ENCODE results near the gene KCNQ4.

Gene KCNQ4

GRCh38 chr1:40808909-40809308 lies 25.3 kb downstream of the KCNQ4 start:
- TF ChIP-seq POLR2A (IDR thresholded peaks at IDR 0.05; ENCODE audit: low read depth, low read length) (no peak), POU2F2 (IDR thresholded peaks at IDR 0.05; ENCODE audit: low read depth, low read length) (no peak), TAF1 (IDR thresholded peaks at IDR 0.05; ENCODE audit: low read depth, low read length) (no peak), POLR2AphosphoS5 (IDR thresholded peaks at IDR 0.05; ENCODE audit: low read depth, low read length) (no peak), SPI1 (IDR thresholded peaks at IDR 0.05; ENCODE audit: low read depth, low read length) (no peak; the same call in 1 of the 2 replicates), PAX5 (IDR thresholded peaks at IDR 0.05; ENCODE audit: insufficient read depth, low read length, severe bottlenecking) (no peak)
- FAIRE-seq (peak; percentile 38), DNase-seq (ENCODE audit: insufficient read length, low spot score) (no peak)

- FAIRE-seq (no peak), DNase-seq (ENCODE audit: insufficient read length, low spot score) (no peak)
- TF ChIP-seq POLR2A (IDR thresholded peaks at IDR 0.05; ENCODE audit: low read depth, low read length) (no peak), POU2F2 (IDR thresholded peaks at IDR 0.05; ENCODE audit: low read depth, low read length) (no peak), TAF1 (IDR thresholded peaks at IDR 0.05; ENCODE audit: low read depth, low read length) (no peak), PAX5 (IDR thresholded peaks at IDR 0.05; ENCODE audit: insufficient read depth, low read length, severe bottlenecking) (no peak), POLR2AphosphoS5 (IDR thresholded peaks at IDR 0.05; ENCODE audit: low read depth, low read length) (no peak), SPI1 (IDR thresholded peaks at IDR 0.05; ENCODE audit: low read depth, low read length) (no peak)
These were observed 27.3 kb downstream of the KCNQ4 start for GRCh38 chr1:40810927-40811326.

- TF ChIP-seq POU2F2 (IDR thresholded peaks at IDR 0.05; ENCODE audit: low read depth, low read length), result no peak
- no peak for TF ChIP-seq PAX5 (IDR thresholded peaks at IDR 0.05; ENCODE audit: insufficient read depth, low read length, severe bottlenecking)
- no peak for TF ChIP-seq SPI1 (IDR thresholded peaks at IDR 0.05; ENCODE audit: low read depth, low read length)
- no peak for TF ChIP-seq POLR2A (IDR thresholded peaks at IDR 0.05; ENCODE audit: low read depth, low read length)
- no peak for TF ChIP-seq POLR2AphosphoS5 (IDR thresholded peaks at IDR 0.05; ENCODE audit: low read depth, low read length)
- no peak for TF ChIP-seq TAF1 (IDR thresholded peaks at IDR 0.05; ENCODE audit: low read depth, low read length)
- FAIRE-seq (no peak), DNase-seq (ENCODE audit: insufficient read length, low spot score) (no peak)
These were observed 31.8 kb downstream of the KCNQ4 start for GRCh38 chr1:40815420-40815819.

- no peak for DNase-seq (ENCODE audit: insufficient read length, low spot score)
- no peak for FAIRE-seq
These were observed 34.2 kb downstream of the KCNQ4 start for GRCh38 chr1:40817791-40818263.

GRCh38 chr1:40818264-40818961 lies 34.8 kb downstream of the KCNQ4 start:
- no peak for TF ChIP-seq POU2F2 (IDR thresholded peaks at IDR 0.05; ENCODE audit: low read depth, low read length)
- TF ChIP-seq POLR2AphosphoS5 (IDR thresholded peaks at IDR 0.05; ENCODE audit: low read depth, low read length), result no peak
- no peak for TF ChIP-seq POLR2A (IDR thresholded peaks at IDR 0.05; ENCODE audit: low read depth, low read length)
- no peak for TF ChIP-seq SPI1 (IDR thresholded peaks at IDR 0.05; ENCODE audit: low read depth, low read length)
- no peak for TF ChIP-seq PAX5 (IDR thresholded peaks at IDR 0.05; ENCODE audit: insufficient read depth, low read length, severe bottlenecking)
- TF ChIP-seq TAF1 (IDR thresholded peaks at IDR 0.05; ENCODE audit: low read depth, low read length), result no peak
- DNase-seq (ENCODE audit: insufficient read length, low spot score), result peak; percentile 85
- peak; percentile 84 for FAIRE-seq

More at GRCh38 chr1:40817791-40818263, 34.2 kb downstream of the KCNQ4 start:
- TF ChIP-seq TAF1 (IDR thresholded peaks at IDR 0.05; ENCODE audit: low read depth, low read length), result no peak
- no peak for TF ChIP-seq POLR2A (IDR thresholded peaks at IDR 0.05; ENCODE audit: low read depth, low read length)
- no peak for TF ChIP-seq PAX5 (IDR thresholded peaks at IDR 0.05; ENCODE audit: insufficient read depth, low read length, severe bottlenecking)
- no peak for TF ChIP-seq SPI1 (IDR thresholded peaks at IDR 0.05; ENCODE audit: low read depth, low read length)
- no peak for TF ChIP-seq POU2F2 (IDR thresholded peaks at IDR 0.05; ENCODE audit: low read depth, low read length)
- TF ChIP-seq POLR2AphosphoS5 (IDR thresholded peaks at IDR 0.05; ENCODE audit: low read depth, low read length), result no peak

- FAIRE-seq, result no peak
- TF ChIP-seq PAX5 (IDR thresholded peaks at IDR 0.05; ENCODE audit: insufficient read depth, low read length, severe bottlenecking) (no peak), POLR2AphosphoS5 (IDR thresholded peaks at IDR 0.05; ENCODE audit: low read depth, low read length) (no peak), POU2F2 (IDR thresholded peaks at IDR 0.05; ENCODE audit: low read depth, low read length) (no peak), SPI1 (IDR thresholded peaks at IDR 0.05; ENCODE audit: low read depth, low read length) (no peak), TAF1 (IDR thresholded peaks at IDR 0.05; ENCODE audit: low read depth, low read length) (no peak), POLR2A (IDR thresholded peaks at IDR 0.05; ENCODE audit: low read depth, low read length) (no peak)
- DNase-seq (ENCODE audit: insufficient read length, low spot score), result no peak
These were observed 35.5 kb downstream of the KCNQ4 start for GRCh38 chr1:40819101-40819500.

GRCh38 chr1:40820251-40820797 lies 36.7 kb downstream of the KCNQ4 start:
- no peak for DNase-seq (ENCODE audit: insufficient read length, low spot score)
- no peak for TF ChIP-seq TAF1 (IDR thresholded peaks at IDR 0.05; ENCODE audit: low read depth, low read length)
- TF ChIP-seq POLR2A (IDR thresholded peaks at IDR 0.05; ENCODE audit: low read depth, low read length), result no peak
- TF ChIP-seq POU2F2 (IDR thresholded peaks at IDR 0.05; ENCODE audit: low read depth, low read length), result no peak
- TF ChIP-seq SPI1 (IDR thresholded peaks at IDR 0.05; ENCODE audit: low read depth, low read length), result no peak
- TF ChIP-seq POLR2AphosphoS5 (IDR thresholded peaks at IDR 0.05; ENCODE audit: low read depth, low read length), result no peak
- TF ChIP-seq PAX5 (IDR thresholded peaks at IDR 0.05; ENCODE audit: insufficient read depth, low read length, severe bottlenecking), result no peak
- no peak for FAIRE-seq

- DNase-seq (ENCODE audit: insufficient read length, low spot score) (no peak), FAIRE-seq (no peak)
- TF ChIP-seq TAF1 (IDR thresholded peaks at IDR 0.05; ENCODE audit: low read depth, low read length) (no peak), POU2F2 (IDR thresholded peaks at IDR 0.05; ENCODE audit: low read depth, low read length) (no peak), POLR2A (IDR thresholded peaks at IDR 0.05; ENCODE audit: low read depth, low read length) (no peak)
These were observed 37.5 kb downstream of the KCNQ4 start for GRCh38 chr1:40820911-40821693.

GRCh38 chr1:40822890-40823289 lies 39.3 kb downstream of the KCNQ4 start:
- FAIRE-seq (no peak), DNase-seq (ENCODE audit: insufficient read length, low spot score) (no peak)
- TF ChIP-seq SPI1 (IDR thresholded peaks at IDR 0.05; ENCODE audit: low read depth, low read length) (no peak), POU2F2 (IDR thresholded peaks at IDR 0.05; ENCODE audit: low read depth, low read length) (no peak), POLR2A (IDR thresholded peaks at IDR 0.05; ENCODE audit: low read depth, low read length) (no peak), POLR2AphosphoS5 (IDR thresholded peaks at IDR 0.05; ENCODE audit: low read depth, low read length) (no peak), TAF1 (IDR thresholded peaks at IDR 0.05; ENCODE audit: low read depth, low read length) (no peak), PAX5 (IDR thresholded peaks at IDR 0.05; ENCODE audit: insufficient read depth, low read length, severe bottlenecking) (no peak)
